ENCODE results near the gene MBNL1. TPM values are rescaled to one million over a fixed set of nuclear protein-coding genes. Genes with fewer than 3 reads are reported as not detected.

Gene MBNL1
- total RNA-seq, 1 experiment from 2014 or later, result 265 TPM

DNA sequence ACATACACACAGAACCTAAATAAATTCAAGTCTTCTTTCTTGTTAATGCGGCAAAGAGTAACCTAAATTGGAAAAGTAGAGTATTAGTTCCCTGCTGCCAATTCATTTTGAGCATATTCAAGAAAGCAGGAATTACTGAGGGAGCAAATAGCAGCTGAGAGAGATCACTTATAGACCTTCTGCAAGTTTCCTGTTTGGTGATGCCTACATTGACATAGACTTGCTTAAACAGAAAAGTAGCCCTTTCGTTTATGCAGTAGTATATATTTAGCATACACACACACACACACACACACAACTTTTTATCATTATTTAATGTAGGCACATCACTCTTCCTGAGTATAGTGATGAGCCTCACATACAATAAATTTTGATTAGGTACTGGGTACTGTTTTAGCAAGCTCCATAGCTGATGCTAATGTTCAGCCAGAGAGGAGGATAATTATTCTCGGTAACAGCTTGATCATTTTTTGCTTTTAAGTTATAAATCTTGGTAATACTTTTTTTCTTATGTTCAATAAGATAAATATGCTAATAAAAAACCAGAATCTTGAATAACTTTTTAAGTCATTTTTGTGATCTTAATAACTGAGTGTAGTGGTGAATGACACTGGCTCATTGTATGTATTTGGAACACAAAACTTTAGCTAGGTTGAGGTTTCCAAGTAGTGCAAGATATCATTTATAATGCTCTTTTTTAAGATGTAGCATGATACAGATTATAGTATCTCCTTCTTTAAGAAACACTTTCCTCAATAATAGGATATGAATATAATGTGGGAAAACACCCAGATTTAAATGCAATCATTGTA is 174.7 kb downstream of the MBNL1 start:
- Histone ChIP-seq H3K4me3 (ENCODE audit: low read length) (no peak overlapping the region), H2AFZ (ENCODE audit: low read length) (no peak overlapping the region), H3K4me1 (ENCODE audit: low read length) (peaks cover 37% of the 10 kb centered on the region), H3K36me3 (ENCODE audit: insufficient read depth, low read length) (peaks cover 32% of the 10 kb centered on the region), H3K27me3 (ENCODE audit: low read length) (no peaks in the 10 kb centered on the region), H3K4me2 (ENCODE audit: low read depth, low read length, poor library complexity, severe bottlenecking) (peak overlapping the region; percentile 31), H3K9ac (ENCODE audit: low read length) (no peak overlapping the region), H3K9me2 (replicated peaks; ENCODE audit: insufficient read depth, low read length) (no peaks in the 10 kb centered on the region), H3K27ac (ENCODE audit: low read length) (peak overlapping the region; percentile 53), H4K20me1 (ENCODE audit: insufficient read depth, low read depth, low read length) (no peaks in the 10 kb centered on the region), H3K9me3 (ENCODE audit: low read length) (no peaks in the 10 kb centered on the region), H3K79me2 (ENCODE audit: low read length) (peaks cover 98% of the 10 kb centered on the region)
- peak; percentile 59 for DNase-seq

DNA sequence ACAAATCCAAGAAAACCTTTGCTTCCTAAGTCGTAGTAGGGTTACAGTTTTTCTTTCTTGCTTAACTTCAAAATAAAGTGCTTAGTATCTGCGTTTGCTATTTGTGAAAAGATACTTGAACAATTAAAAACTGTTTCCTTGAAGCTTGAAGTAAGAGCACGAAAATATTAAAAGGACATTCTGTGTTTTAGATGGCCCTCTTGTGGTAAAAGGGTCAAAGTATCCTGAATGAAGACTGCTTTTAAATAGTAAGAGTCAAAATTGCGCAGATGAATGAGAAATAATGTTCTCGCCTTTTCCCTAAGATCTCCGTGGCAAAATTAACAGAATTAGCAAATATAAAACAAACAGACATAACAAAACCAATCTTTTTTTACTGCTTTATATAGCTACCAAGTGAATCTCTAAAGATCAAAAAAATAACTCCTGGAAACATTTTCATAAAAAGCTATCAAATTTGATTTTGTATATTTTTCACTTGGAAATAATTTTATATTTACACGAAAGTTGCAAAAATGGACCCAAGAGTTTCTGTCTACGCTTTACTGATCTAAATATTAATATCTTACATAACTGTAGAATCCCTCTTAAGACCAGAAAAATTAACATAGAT is 175.4 kb downstream of the MBNL1 start:
- no peaks in the 10 kb centered on the region for H3K9me2 ChIP-seq (replicated peaks; ENCODE audit: insufficient read depth, low read length)
- H3K27me3 ChIP-seq (ENCODE audit: low read length), result no peaks in the 10 kb centered on the region
- no peak overlapping the region for H2AFZ ChIP-seq (ENCODE audit: low read length)
- no peak overlapping the region for H3K9ac ChIP-seq (ENCODE audit: low read length)
- H3K4me3 ChIP-seq (ENCODE audit: low read length), result no peak overlapping the region
- peak overlapping the region; percentile 12; the same call in 1 of the 2 replicates for H3K27ac ChIP-seq (ENCODE audit: low read length)
- H3K36me3 ChIP-seq (ENCODE audit: insufficient read depth, low read length), result peaks cover 34% of the 10 kb centered on the region
- no peaks in the 10 kb centered on the region for H3K9me3 ChIP-seq (ENCODE audit: low read length)
- H4K20me1 ChIP-seq (ENCODE audit: insufficient read depth, low read depth, low read length), result no peaks in the 10 kb centered on the region
- H3K79me2 ChIP-seq (ENCODE audit: low read length), result peaks cover 96% of the 10 kb centered on the region
- peak overlapping the region; percentile 31 for H3K4me2 ChIP-seq (ENCODE audit: low read depth, low read length, poor library complexity, severe bottlenecking)
- DNase-seq, result peak; percentile 83
- H3K4me1 ChIP-seq (ENCODE audit: low read length), result peaks cover 37% of the 10 kb centered on the region

DNA sequence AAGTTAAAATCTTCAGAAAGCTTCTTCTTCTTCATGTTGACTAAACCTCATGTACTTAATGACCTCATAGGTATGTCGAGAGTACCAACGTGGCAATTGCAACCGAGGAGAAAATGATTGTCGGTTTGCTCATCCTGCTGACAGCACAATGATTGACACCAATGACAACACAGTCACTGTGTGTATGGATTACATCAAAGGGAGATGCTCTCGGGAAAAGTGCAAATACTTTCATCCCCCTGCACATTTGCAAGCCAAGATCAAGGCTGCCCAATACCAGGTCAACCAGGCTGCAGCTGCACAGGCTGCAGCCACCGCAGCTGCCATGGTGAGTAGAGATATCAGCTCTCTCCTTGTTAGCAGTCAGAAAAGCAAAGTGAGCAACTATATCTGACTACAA is 176.5 kb downstream of the MBNL1 start:
- peaks cover 37% of the 10 kb centered on the region for H3K4me1 ChIP-seq (ENCODE audit: low read length)
- no peaks in the 10 kb centered on the region for H3K9me3 ChIP-seq (ENCODE audit: low read length)
- no peak for DNase-seq
- no peak overlapping the region for H3K4me2 ChIP-seq (ENCODE audit: low read depth, low read length, poor library complexity, severe bottlenecking)
- H2AFZ ChIP-seq (ENCODE audit: low read length), result no peak overlapping the region
- no peak overlapping the region for H3K4me3 ChIP-seq (ENCODE audit: low read length)
- H3K27ac ChIP-seq (ENCODE audit: low read length), result no peak overlapping the region
- no peaks in the 10 kb centered on the region for H3K27me3 ChIP-seq (ENCODE audit: low read length)
- peaks cover 39% of the 10 kb centered on the region for H3K36me3 ChIP-seq (ENCODE audit: insufficient read depth, low read length)
- H4K20me1 ChIP-seq (ENCODE audit: insufficient read depth, low read depth, low read length), result no peaks in the 10 kb centered on the region
- H3K9me2 ChIP-seq (replicated peaks; ENCODE audit: insufficient read depth, low read length), result no peaks in the 10 kb centered on the region
- peaks cover 91% of the 10 kb centered on the region for H3K79me2 ChIP-seq (ENCODE audit: low read length)
- H3K9ac ChIP-seq (ENCODE audit: low read length), result no peak overlapping the region

DNA sequence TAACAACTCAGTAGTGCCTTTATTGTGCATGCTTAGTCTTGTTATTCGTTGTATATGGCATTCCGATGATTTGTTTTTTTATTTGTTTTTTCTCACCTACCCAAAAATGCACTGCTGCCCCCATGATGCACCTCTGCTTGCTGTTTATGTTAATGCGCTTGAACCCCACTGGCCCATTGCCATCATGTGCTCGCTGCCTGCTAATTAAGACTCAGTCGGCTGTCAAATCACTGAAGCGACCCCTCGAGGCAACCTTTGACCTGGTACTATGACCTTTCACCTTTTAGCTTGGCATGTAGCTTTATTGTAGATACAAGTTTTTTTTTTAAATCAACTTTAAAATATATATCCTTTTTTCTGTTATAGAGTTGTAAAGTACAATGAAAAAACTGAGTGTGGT is 177.8 kb downstream of the MBNL1 start:
- Histone ChIP-seq H3K27me3 (ENCODE audit: low read length) (no peaks in the 10 kb centered on the region), H3K4me3 (ENCODE audit: low read length) (no peak overlapping the region), H4K20me1 (ENCODE audit: insufficient read depth, low read depth, low read length) (no peaks in the 10 kb centered on the region), H3K9ac (ENCODE audit: low read length) (no peak overlapping the region), H2AFZ (ENCODE audit: low read length) (no peak overlapping the region), H3K4me1 (ENCODE audit: low read length) (peaks cover 31% of the 10 kb centered on the region), H3K9me2 (replicated peaks; ENCODE audit: insufficient read depth, low read length) (no peaks in the 10 kb centered on the region), H3K79me2 (ENCODE audit: low read length) (peaks cover 85% of the 10 kb centered on the region), H3K4me2 (ENCODE audit: low read depth, low read length, poor library complexity, severe bottlenecking) (no peak overlapping the region), H3K9me3 (ENCODE audit: low read length) (no peaks in the 10 kb centered on the region), H3K27ac (ENCODE audit: low read length) (no peak overlapping the region), H3K36me3 (ENCODE audit: insufficient read depth, low read length) (peaks cover 39% of the 10 kb centered on the region)
- DNase-seq, result no peak

DNA sequence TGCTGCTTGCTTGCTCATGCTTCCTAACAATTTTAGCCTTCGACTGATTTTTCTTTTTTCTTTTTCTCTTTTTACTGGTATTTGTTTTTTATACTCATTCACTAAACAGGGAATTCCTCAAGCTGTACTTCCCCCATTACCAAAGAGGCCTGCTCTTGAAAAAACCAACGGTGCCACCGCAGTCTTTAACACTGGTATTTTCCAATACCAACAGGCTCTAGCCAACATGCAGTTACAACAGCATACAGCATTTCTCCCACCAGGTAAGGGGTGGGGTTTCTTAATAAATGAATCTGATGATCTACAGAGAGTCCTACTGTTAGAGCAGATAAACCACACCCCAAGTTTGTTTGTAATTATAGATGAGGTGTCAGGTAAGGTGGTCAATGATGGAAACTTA is 178.8 kb downstream of the MBNL1 start:
- no peak overlapping the region for H3K4me2 ChIP-seq (ENCODE audit: low read depth, low read length, poor library complexity, severe bottlenecking)
- no peak overlapping the region for H2AFZ ChIP-seq (ENCODE audit: low read length)
- no peaks in the 10 kb centered on the region for H4K20me1 ChIP-seq (ENCODE audit: insufficient read depth, low read depth, low read length)
- H3K79me2 ChIP-seq (ENCODE audit: low read length), result peaks cover 83% of the 10 kb centered on the region
- H3K36me3 ChIP-seq (ENCODE audit: insufficient read depth, low read length), result peaks cover 39% of the 10 kb centered on the region
- H3K9ac ChIP-seq (ENCODE audit: low read length), result no peak overlapping the region
- H3K9me2 ChIP-seq (replicated peaks; ENCODE audit: insufficient read depth, low read length), result no peaks in the 10 kb centered on the region
- no peak overlapping the region for H3K4me3 ChIP-seq (ENCODE audit: low read length)
- H3K9me3 ChIP-seq (ENCODE audit: low read length), result no peaks in the 10 kb centered on the region
- no peak overlapping the region for H3K27ac ChIP-seq (ENCODE audit: low read length)
- peaks cover 22% of the 10 kb centered on the region for H3K4me1 ChIP-seq (ENCODE audit: low read length)
- no peaks in the 10 kb centered on the region for H3K27me3 ChIP-seq (ENCODE audit: low read length)
- DNase-seq, result no peak

DNA sequence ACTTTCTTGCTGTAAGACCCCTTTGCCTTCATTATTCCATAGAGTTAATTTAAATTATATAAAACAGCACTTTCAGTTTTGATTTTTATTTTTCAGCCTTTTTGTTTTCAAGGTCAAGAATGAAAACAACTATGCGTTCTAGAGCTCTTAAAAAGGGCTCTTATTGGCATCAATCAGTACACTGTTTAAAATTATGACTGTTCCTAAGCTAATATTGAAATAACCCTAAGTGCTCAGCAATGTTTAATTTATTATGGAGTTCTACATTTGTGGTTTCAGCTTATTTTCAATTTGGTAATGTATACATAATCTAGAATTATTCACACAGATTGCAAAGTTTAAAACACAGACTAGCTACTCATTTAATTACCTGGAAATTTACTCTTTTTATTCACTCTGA is 179.4 kb downstream of the MBNL1 start:
- DNase-seq, result no peak
- Histone ChIP-seq H3K9me3 (ENCODE audit: low read length) (no peaks in the 10 kb centered on the region), H3K9me2 (replicated peaks; ENCODE audit: insufficient read depth, low read length) (no peaks in the 10 kb centered on the region), H3K9ac (ENCODE audit: low read length) (no peak overlapping the region), H2AFZ (ENCODE audit: low read length) (no peak overlapping the region), H3K4me1 (ENCODE audit: low read length) (peaks cover 16% of the 10 kb centered on the region), H3K4me3 (ENCODE audit: low read length) (no peak overlapping the region), H3K27me3 (ENCODE audit: low read length) (no peaks in the 10 kb centered on the region), H3K79me2 (ENCODE audit: low read length) (peaks cover 80% of the 10 kb centered on the region), H3K27ac (ENCODE audit: low read length) (no peak overlapping the region), H3K36me3 (ENCODE audit: insufficient read depth, low read length) (peaks cover 40% of the 10 kb centered on the region), H4K20me1 (ENCODE audit: insufficient read depth, low read depth, low read length) (no peaks in the 10 kb centered on the region), H3K4me2 (ENCODE audit: low read depth, low read length, poor library complexity, severe bottlenecking) (no peak overlapping the region)

DNA sequence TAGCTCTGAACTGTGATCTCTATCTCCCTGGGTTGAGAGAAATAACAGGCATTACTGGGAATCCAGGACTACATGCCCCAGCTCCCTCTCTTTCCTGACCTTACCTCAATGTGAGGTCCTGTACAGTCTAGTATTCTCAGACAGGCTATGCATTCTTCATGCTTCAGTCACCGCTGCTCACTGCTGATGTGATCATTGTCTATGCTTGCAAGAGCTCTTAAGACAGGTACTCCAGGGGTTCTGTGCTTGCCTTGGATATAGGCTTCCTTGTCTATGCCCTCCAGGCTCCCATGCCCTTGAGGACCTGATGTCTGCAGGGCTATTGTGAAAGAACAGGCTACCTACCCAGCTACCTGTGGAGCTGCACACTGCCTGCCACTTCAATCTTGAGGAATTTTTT is 183.6 kb downstream of the MBNL1 start:
- H3K27ac ChIP-seq (ENCODE audit: low read length), result no peak overlapping the region
- no peaks in the 10 kb centered on the region for H3K9me2 ChIP-seq (replicated peaks; ENCODE audit: insufficient read depth, low read length)
- H3K9me3 ChIP-seq (ENCODE audit: low read length), result no peaks in the 10 kb centered on the region
- peaks cover 40% of the 10 kb centered on the region for H3K36me3 ChIP-seq (ENCODE audit: insufficient read depth, low read length)
- H3K9ac ChIP-seq (ENCODE audit: low read length), result no peak overlapping the region
- DNase-seq, result no peak
- H3K79me2 ChIP-seq (ENCODE audit: low read length), result peaks cover 61% of the 10 kb centered on the region
- no peak overlapping the region for H3K4me3 ChIP-seq (ENCODE audit: low read length)
- no peak overlapping the region for H2AFZ ChIP-seq (ENCODE audit: low read length)
- no peaks in the 10 kb centered on the region for H4K20me1 ChIP-seq (ENCODE audit: insufficient read depth, low read depth, low read length)
- H3K27me3 ChIP-seq (ENCODE audit: low read length), result no peaks in the 10 kb centered on the region
- no peaks in the 10 kb centered on the region for H3K4me1 ChIP-seq (ENCODE audit: low read length)
- H3K4me2 ChIP-seq (ENCODE audit: low read depth, low read length, poor library complexity, severe bottlenecking), result no peak overlapping the region

DNA sequence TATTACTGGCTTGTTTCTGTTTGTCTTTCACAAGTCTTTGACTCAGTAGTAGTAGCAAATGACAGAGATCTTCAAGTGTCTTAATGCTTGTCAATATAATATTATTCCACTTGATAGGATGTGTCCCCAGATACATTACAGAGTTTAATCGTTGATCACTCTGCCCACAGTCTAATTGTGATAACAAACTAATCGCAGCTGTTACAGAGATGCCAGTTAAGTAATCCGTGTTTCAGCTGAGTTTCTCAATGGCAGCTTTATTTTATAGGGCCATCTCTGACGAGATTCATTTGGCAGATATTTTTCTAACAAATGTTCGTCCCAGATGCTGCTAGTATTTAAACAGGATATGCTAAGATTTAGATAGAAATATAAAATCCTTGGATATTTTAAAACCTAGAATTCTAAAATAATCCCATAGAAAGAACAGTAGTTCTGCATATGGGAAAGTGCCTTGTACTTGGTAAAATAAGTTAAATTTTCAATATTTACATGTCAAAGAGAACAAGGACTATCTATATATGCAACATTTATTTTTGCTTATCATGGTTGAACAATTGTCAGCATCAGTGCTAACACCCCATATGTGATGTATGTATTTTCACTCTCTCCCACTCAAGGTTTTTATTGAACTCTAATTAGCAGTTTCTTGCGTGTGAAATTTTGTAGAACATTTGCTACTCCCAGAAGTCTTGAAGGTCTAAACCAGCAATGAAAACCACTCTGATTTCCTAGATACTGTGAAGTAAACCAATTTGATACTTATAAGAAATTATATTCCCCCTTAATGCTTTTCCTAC is 185.5 kb downstream of the MBNL1 start:
- Histone ChIP-seq H3K4me3 (ENCODE audit: low read length) (no peak overlapping the region), H3K9ac (ENCODE audit: low read length) (no peak overlapping the region), H2AFZ (ENCODE audit: low read length) (no peak overlapping the region), H3K4me1 (ENCODE audit: low read length) (no peaks in the 10 kb centered on the region), H3K79me2 (ENCODE audit: low read length) (peaks cover 51% of the 10 kb centered on the region), H3K4me2 (ENCODE audit: low read depth, low read length, poor library complexity, severe bottlenecking) (no peak overlapping the region), H3K27ac (ENCODE audit: low read length) (no peak overlapping the region), H4K20me1 (ENCODE audit: insufficient read depth, low read depth, low read length) (no peaks in the 10 kb centered on the region), H3K27me3 (ENCODE audit: low read length) (no peaks in the 10 kb centered on the region), H3K36me3 (ENCODE audit: insufficient read depth, low read length) (peaks cover 45% of the 10 kb centered on the region), H3K9me2 (replicated peaks; ENCODE audit: insufficient read depth, low read length) (no peaks in the 10 kb centered on the region), H3K9me3 (ENCODE audit: low read length) (no peaks in the 10 kb centered on the region)
- DNase-seq, result no peak

All from Karpas-422 (cell line).